Lung (tissue), 12 donors: Measurements from ENCODE around the gene MACROD1. TPM values are rescaled to one million over a fixed set of nuclear protein-coding genes. Genes with fewer than 3 reads are reported as not detected.

ENCODE experiments used
- ATAC-seq: fragments of 200-7000 bp; cut with Tn5 transposase; one replicate; pipeline ENCODE4 v1.9.1; 2020; ENCODE audit warnings: moderate number of reproducible peaks; ENCODE audit not compliant: insufficient read depth, low FRiP score
- DNase-seq, 3 donors: peaks; one replicate each; pipeline ENCODE4 v3.0.0-alpha.2; 2013 to 2017
- H3K27ac ChIP-seq, 2 donors: one replicate each; pipeline ENCODE4 v1.5.1; 2013; ENCODE audit warnings: mild to moderate bottlenecking in 2 of 2, moderate library complexity in 2 of 2, control low read depth in 1 of 2, inconsistent platforms in 1 of 2, low read depth in 1 of 2, low read length in 1 of 2
- H3K27me3 ChIP-seq, 3 donors: one replicate each; pipeline ENCODE4 v1.5.1; 2013; ENCODE audit warnings: low read length in 2 of 3; ENCODE audit not compliant: control insufficient read depth in 3 of 3, insufficient read depth in 3 of 3
- H3K36me3 ChIP-seq, 4 donors: one replicate each; pipeline ENCODE4 v1.5.1; 2013; ENCODE audit warnings: low read length in 4 of 4, mild to moderate bottlenecking in 1 of 4, moderate library complexity in 1 of 4; ENCODE audit not compliant: control insufficient read depth in 4 of 4, insufficient read depth in 4 of 4
- H3K4me1 ChIP-seq, 5 donors: one replicate each; pipeline ENCODE4 v1.5.1; 2013; ENCODE audit warnings: low read length in 5 of 5, mild to moderate bottlenecking in 2 of 5, moderate library complexity in 1 of 5; ENCODE audit not compliant: control insufficient read depth in 5 of 5, insufficient read depth in 5 of 5
- H3K4me3 ChIP-seq: one replicate; pipeline ENCODE4 v1.5.1; 2013; ENCODE audit warnings: mild to moderate bottlenecking, control low read depth, moderate library complexity
- H3K9ac ChIP-seq, 2 donors: one replicate each; pipeline ENCODE4 v1.5.1; 2013; ENCODE audit warnings: low read length in 2 of 2, control low read depth in 1 of 2; ENCODE audit not compliant: insufficient read depth in 1 of 2
- H3K9me3 ChIP-seq, 4 donors: one replicate each; pipeline ENCODE4 v1.5.1; 2013; ENCODE audit warnings: low read length in 3 of 4, mild to moderate bottlenecking in 1 of 4, moderate library complexity in 1 of 4; ENCODE audit not compliant: control insufficient read depth in 4 of 4, insufficient read depth in 3 of 4
- WGBS, 2 donors: extraction: QIAGEN DNeasy Blood & Tissue Kit; methylation state at CpG; one replicate each; pipeline ENCODE4 v1.1.7; 2013; 5-methylcytosine and 5-hydroxymethylcytosine counted together
- polyA plus RNA-seq, 2 donors: library from polyadenylated mRNA; stranded (reverse); fragments of 200-250 nt; gene quantifications; one replicate each; pipeline ENCODE4 v1.2.1, GENCODE V29; 2013
- total RNA-seq, 2 donors: library from RNA; depleted of rRNA in 1 of 2; stranded (reverse); fragments of >200 nt in 1 of 2; gene quantifications; one replicate each; pipeline ENCODE4 v1.2.1, GENCODE V29; 2014 to 2021
- TF ChIP-seq, protein P1 (sequence below): IDR thresholded peaks from 2 replicates; pipeline ENCODE4 v1.5.1; 2012; ENCODE audit warnings: mild to moderate bottlenecking; ENCODE audit errors: control extremely low read depth, extremely low read depth
- donor health status: control.
- donor health status: control.
- donor health status: Bipolar disorder and iron deficiency.
- donor health status: healthy.
- donor health status: DM: yes; HTN: yes; CAD: no.

Gene MACROD1
- total and polyA plus RNA-seq, 4 donors = 9.9 to 70.0 (median 19.0) TPM

DNA sequence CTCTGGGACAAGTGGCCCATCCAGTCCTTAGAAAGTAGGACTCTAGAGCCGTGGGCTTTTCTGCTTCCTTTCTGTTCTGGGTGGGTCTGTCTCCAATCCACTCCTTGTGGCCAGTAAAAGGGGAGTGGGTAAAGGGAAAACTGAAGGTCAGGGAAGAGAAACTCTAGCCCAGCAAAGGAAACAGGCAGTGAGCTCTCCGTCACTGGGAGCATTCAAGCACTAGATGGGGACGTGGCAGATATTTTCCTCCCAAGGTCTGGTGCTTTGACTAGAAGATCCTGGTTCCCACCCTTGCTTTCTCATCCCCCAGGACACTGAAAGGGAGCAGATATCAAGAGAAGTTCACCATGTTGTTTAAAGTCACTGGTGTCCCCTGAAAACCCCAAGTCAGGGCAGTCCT lies 42.2 kb downstream of the MACROD1 start:
- no peaks in the 10 kb centered on the region for H3K36me3 ChIP-seq
- no peak overlapping the region for H3K9ac ChIP-seq
- H3K4me3 ChIP-seq = no peak overlapping the region
- ATAC-seq = no peak
- peak overlapping the region in 1 of 2 donors; percentile 37 for H3K27ac ChIP-seq
- no peaks in the 10 kb centered on the region for H3K27me3 ChIP-seq
- 81 to 83% methylated on average over 3 of the region's 3 CpGs for WGBS, 2 donors
- no peak for DNase-seq
- peaks cover 0 to 29% (median 0%) of the 10 kb centered on the region in 5 donors for H3K4me1 ChIP-seq
- TF ChIP-seq, protein P1, sequence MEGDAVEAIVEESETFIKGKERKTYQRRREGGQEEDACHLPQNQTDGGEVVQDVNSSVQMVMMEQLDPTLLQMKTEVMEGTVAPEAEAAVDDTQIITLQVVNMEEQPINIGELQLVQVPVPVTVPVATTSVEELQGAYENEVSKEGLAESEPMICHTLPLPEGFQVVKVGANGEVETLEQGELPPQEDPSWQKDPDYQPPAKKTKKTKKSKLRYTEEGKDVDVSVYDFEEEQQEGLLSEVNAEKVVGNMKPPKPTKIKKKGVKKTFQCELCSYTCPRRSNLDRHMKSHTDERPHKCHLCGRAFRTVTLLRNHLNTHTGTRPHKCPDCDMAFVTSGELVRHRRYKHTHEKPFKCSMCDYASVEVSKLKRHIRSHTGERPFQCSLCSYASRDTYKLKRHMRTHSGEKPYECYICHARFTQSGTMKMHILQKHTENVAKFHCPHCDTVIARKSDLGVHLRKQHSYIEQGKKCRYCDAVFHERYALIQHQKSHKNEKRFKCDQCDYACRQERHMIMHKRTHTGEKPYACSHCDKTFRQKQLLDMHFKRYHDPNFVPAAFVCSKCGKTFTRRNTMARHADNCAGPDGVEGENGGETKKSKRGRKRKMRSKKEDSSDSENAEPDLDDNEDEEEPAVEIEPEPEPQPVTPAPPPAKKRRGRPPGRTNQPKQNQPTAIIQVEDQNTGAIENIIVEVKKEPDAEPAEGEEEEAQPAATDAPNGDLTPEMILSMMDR = no peak
- H3K9me3 ChIP-seq = no peaks in the 10 kb centered on the region

DNA sequence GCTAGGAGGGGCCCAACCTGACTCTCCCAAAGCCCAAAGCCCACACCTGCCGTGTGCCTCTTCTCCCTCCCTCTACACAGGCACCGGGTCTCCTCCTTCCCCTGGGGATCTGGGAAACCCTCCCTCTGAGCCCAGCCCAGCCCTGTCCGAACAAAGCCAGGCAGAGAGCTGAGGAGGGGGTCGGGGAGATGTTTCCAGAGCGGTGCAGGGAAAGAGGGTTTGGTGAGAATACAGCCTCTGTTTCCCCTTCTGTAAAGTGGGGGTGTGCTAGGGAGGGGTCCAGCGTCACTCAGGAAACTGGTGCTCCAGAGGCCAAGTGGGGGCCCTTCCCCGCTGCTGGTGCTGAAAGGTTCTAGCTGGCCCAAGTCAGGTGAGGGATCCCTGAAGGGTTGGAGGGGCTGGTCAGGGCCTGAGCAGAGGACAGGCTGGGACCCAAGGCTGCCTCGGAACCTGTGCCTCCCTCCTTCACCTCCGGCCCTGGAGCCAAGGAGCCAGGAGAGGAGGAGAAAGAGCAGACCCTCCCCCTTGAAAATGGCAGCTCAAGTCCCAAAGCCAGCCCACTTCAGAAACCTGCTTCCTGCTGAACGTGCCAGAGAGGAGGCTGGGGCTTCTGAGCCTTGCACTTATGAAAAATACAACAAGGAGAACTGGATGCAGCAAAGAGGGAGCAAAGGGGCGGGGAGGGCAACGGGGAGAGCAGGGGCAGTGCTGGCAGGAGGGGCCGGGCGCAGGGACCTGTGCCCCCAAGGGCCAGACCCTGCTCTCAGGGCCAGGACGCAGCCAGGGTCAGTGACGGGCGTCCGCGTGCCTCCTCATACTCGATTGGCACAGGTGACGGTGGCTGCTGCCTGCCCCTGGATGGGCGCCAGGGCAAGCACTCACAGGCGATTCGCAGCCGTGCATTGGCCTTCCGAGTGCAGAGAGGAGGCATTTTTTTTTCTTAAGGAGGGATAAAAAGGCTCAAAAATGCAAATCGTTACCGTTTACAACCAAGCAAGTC lies 43.2 kb downstream of the MACROD1 start:
- DNase-seq (peak; percentile 70 to 85 (median 77)), ATAC-seq (no peak)
- Histone ChIP-seq H3K9ac (no peak overlapping the region), H3K27ac (peak overlapping the region in 1 of 2 donors; percentile 24), H3K4me3 (no peak overlapping the region), H3K9me3 (no peaks in the 10 kb centered on the region), H3K27me3 (no peaks in the 10 kb centered on the region), H3K4me1 (peaks cover 0 to 29% (median 0%) of the 10 kb centered on the region in 5 donors), H3K36me3 (no peaks in the 10 kb centered on the region)
- TF ChIP-seq, protein P1 = no peak
- WGBS, 2 donors = 62 to 80% methylated on average over 28 of the region's 28 CpGs

DNA sequence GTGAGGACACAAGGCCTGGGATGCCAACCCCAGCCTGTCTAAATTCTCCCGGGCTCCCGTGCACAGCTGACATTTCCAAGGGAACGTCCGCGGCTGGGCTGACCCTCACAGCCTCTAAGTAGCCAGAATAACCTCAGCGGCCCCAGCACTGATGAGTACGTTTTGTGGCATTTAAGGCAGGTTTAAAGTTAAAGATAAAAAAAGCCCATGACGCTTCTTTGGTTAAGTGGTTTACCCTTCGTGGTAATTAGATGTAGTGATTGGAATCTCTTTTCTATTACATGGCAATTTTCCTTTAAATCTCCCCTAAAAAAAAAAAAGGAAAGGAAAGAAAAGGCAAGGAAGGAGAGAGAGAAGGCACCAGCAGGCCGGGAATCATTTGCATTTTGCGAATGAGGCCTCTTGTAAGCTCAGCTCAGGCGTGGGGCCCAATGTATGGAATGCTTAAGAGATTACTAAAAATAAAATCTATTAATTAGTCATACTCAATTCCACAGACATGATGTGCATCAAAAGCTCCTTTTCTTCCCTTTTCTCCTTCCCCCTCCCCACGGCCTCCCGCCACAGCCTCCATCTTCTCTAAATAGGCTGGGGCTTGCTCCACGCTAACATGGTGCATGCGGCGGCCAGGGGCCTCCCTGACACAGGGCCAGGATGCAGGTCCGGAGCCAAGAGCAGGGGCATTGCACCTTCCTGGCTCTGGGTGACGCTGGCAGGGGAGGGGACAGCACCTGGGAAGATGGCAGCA lies 44.1 kb downstream of the MACROD1 start:
- WGBS, 2 donors = 86 to 87% methylated on average over 19 of the region's 19 CpGs
- no peak overlapping the region for H3K4me3 ChIP-seq
- DNase-seq (no peak), ATAC-seq (no peak)
- peak overlapping the region in 1 of 2 donors; percentile 24 for H3K27ac ChIP-seq
- no peak overlapping the region for H3K9ac ChIP-seq
- no peaks in the 10 kb centered on the region for H3K27me3 ChIP-seq
- TF ChIP-seq, protein P1 = no peak
- H3K4me1 ChIP-seq = peaks cover 0 to 28% (median 0%) of the 10 kb centered on the region in 5 donors
- H3K36me3 ChIP-seq = no peaks in the 10 kb centered on the region
- no peaks in the 10 kb centered on the region for H3K9me3 ChIP-seq
